Gastrocnemius medialis (tissue), 4 donors: ENCODE measurements around the gene STMND1.

Experiments
- POLR2A ChIP-seq, 2 donors: fragments of 450-650 bp; IDR thresholded peaks; one replicate each; pipeline ENCODE4 v1.6.1; 2017; ENCODE audit warnings: antibody characterized with exemption in 2 of 2, mild to moderate bottlenecking in 2 of 2, moderate library complexity in 2 of 2
- TF ChIP-seq, protein P1 (sequence below), 5 experiments: fragments of 450-650 bp in 3 of 5; fragments of 200-600 bp in 2 of 5; sonication (generic) in 2 of 5; IDR thresholded peaks in 4 of 5; conservative IDR thresholded peaks in 1 of 5; 1 replicate in 4 of 5; 2 replicates in 1 of 5; pipeline ENCODE4 v1.5.1; 2016 to 2019; ENCODE audit warnings: antibody characterized with exemption in 5 of 5, mild to moderate bottlenecking in 3 of 5, moderate library complexity in 3 of 5

DNA sequence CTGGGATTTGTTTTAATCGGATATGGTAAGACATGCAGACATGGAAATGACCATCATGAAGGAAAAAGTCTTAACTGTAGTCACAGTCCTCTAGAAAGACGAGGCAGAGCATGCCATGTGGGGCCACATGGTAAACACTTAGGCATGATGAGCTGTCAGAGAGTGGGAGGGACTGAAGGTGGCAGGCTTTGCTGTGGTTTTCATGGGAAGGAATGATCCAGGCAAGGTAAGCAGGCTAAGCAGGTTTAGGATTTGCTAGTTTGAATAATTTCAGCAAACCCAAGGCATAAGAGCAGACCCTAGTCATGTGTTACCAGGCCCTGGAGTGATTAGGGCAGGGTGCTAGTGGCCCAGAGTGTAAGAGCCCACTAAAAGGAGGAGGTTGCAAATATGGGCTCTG, 47.2 kb upstream of the STMND1 start:
- TF ChIP-seq, protein P1, sequence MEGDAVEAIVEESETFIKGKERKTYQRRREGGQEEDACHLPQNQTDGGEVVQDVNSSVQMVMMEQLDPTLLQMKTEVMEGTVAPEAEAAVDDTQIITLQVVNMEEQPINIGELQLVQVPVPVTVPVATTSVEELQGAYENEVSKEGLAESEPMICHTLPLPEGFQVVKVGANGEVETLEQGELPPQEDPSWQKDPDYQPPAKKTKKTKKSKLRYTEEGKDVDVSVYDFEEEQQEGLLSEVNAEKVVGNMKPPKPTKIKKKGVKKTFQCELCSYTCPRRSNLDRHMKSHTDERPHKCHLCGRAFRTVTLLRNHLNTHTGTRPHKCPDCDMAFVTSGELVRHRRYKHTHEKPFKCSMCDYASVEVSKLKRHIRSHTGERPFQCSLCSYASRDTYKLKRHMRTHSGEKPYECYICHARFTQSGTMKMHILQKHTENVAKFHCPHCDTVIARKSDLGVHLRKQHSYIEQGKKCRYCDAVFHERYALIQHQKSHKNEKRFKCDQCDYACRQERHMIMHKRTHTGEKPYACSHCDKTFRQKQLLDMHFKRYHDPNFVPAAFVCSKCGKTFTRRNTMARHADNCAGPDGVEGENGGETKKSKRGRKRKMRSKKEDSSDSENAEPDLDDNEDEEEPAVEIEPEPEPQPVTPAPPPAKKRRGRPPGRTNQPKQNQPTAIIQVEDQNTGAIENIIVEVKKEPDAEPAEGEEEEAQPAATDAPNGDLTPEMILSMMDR (IDR thresholded peaks at IDR 0.05 in 4 of 5, conservative IDR thresholded peaks at IDR 0.05 in 1 of 5): no peak
- TF ChIP-seq POLR2A (IDR thresholded peaks at IDR 0.05): no peak
